ENCODE measurements around the gene CAMK2N2. TPM values are rescaled to one million over a fixed set of nuclear protein-coding genes. Genes with fewer than 3 reads are reported as not detected.
A peak's percentile ranks its signal among the peaks of the same experiment; 100 is the strongest.

CAMK2N2 gene
- total RNA-seq, 1 experiment from 2014 or later: 3.3 TPM

- no peak for DNase-seq
- CTCF ChIA-PET: no interaction called here
- peaks cover 40% of the 10 kb centered on the region for H3K27me3 Mint-ChIP-seq (ENCODE audit: unreplicated experiment)
- no peaks in the 10 kb centered on the region for H3K4me1 Mint-ChIP-seq (ENCODE audit: low read depth, unreplicated experiment)
- TF ChIP-seq, protein P1, sequence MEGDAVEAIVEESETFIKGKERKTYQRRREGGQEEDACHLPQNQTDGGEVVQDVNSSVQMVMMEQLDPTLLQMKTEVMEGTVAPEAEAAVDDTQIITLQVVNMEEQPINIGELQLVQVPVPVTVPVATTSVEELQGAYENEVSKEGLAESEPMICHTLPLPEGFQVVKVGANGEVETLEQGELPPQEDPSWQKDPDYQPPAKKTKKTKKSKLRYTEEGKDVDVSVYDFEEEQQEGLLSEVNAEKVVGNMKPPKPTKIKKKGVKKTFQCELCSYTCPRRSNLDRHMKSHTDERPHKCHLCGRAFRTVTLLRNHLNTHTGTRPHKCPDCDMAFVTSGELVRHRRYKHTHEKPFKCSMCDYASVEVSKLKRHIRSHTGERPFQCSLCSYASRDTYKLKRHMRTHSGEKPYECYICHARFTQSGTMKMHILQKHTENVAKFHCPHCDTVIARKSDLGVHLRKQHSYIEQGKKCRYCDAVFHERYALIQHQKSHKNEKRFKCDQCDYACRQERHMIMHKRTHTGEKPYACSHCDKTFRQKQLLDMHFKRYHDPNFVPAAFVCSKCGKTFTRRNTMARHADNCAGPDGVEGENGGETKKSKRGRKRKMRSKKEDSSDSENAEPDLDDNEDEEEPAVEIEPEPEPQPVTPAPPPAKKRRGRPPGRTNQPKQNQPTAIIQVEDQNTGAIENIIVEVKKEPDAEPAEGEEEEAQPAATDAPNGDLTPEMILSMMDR (IDR thresholded peaks at IDR 0.05; ENCODE audit: unreplicated experiment): no peak
- intact Hi-C loops (cut with micrococcal nuclease; ENCODE audit: unreplicated experiment): no loop called here
- no peak overlapping the region for H3K4me3 Mint-ChIP-seq (ENCODE audit: low read depth, unreplicated experiment)
- H3K27ac Mint-ChIP-seq (ENCODE audit: unreplicated experiment): no peak overlapping the region
- H3K9me3 Mint-ChIP-seq (ENCODE audit: low read depth, unreplicated experiment): no peaks in the 10 kb centered on the region
- BruUV-seq (replicated peaks): no TSS peak
- H3K36me3 Mint-ChIP-seq (ENCODE audit: insufficient read depth, unreplicated experiment): no peaks in the 10 kb centered on the region
Observed at GRCh38 chr3:184211297-184211696, 50.1 kb downstream of the CAMK2N2 start.

Small RNA genes lying within 50 kb of the gene (microRNA-seq; reads per million reads assigned to microRNA genes)
- 7.0 reads per million, percentile 25 among the genes with 10 or more reads in this experiment for gene MIR1224

Other genes starting within 250 kb of the CAMK2N2 start
- 33.8 and 39.1 TPM in 2 replicates for gene ABCC5, start 243.7 kb downstream of the CAMK2N2 start, total RNA-seq (2022)
- not detected in 2 replicates for gene HTR3D, start 229.8 kb downstream of the CAMK2N2 start, total RNA-seq (2022)
- not detected in 2 replicates for gene HTR3C, start 208.5 kb downstream of the CAMK2N2 start, total RNA-seq (2022)
- gene HTR3E, start 164.5 kb downstream of the CAMK2N2 start, total RNA-seq (2022): not detected in 2 replicates
- gene EIF2B5, start 126.2 kb downstream of the CAMK2N2 start, total RNA-seq (2022): 79.6 and 87.9 TPM in 2 replicates
- 105 and 106 TPM in 2 replicates for gene DVL3, start 106.2 kb downstream of the CAMK2N2 start, total RNA-seq (2022)
- gene AP2M1, start 86.7 kb downstream of the CAMK2N2 start, total RNA-seq (2022): 394 and 401 TPM in 2 replicates
- gene ABCF3, start 75.4 kb downstream of the CAMK2N2 start, total RNA-seq (2022): 114 and 116 TPM in 2 replicates
- 0.54 and 0.90 TPM in 2 replicates for gene VWA5B2, start 32.0 kb downstream of the CAMK2N2 start, total RNA-seq (2022)
- 131 and 140 TPM in 2 replicates for gene ALG3, start 12.6 kb downstream of the CAMK2N2 start, total RNA-seq (2022)
- 11.2 and 11.6 TPM in 2 replicates for gene EEF1AKMT4, start 11.9 kb downstream of the CAMK2N2 start, total RNA-seq (2022)
- gene ECE2, start 14.5 kb upstream of the CAMK2N2 start, total RNA-seq (2022): not detected in 2 replicates
- gene PSMD2, start 37.7 kb upstream of the CAMK2N2 start, total RNA-seq (2022): 513 and 530 TPM in 2 replicates
- gene EIF4G1, start 53.1 kb upstream of the CAMK2N2 start, total RNA-seq (2022): 662 and 673 TPM in 2 replicates
- gene FAM131A, start 76.0 kb upstream of the CAMK2N2 start, total RNA-seq (2022): 24.4 and 29.2 TPM in 2 replicates
- 22.9 and 25.3 TPM in 2 replicates for gene CLCN2, start 100.1 kb upstream of the CAMK2N2 start, total RNA-seq (2022)
- gene POLR2H, start 100.2 kb upstream of the CAMK2N2 start, total RNA-seq (2022): 128 and 131 TPM in 2 replicates
- not detected in 2 replicates for gene THPO, start 116.7 kb upstream of the CAMK2N2 start, total RNA-seq (2022)
- not detected in 2 replicates for gene CHRD, start 118.5 kb upstream of the CAMK2N2 start, total RNA-seq (2022)